Measurements from ENCODE around the gene BOD1L1.

Gene BOD1L1

GRCh38 chr4:13537832-13538177, 89.7 kb downstream of the BOD1L1 start:
- DNase-seq = no peak

GRCh38 chr4:13537011-13537831, 90.3 kb downstream of the BOD1L1 start:
- DNase-seq = no peak

- no peak for DNase-seq
These were observed 90.9 kb downstream of the BOD1L1 start for GRCh38 chr4:13536607-13537006.

- no peak for DNase-seq
These were observed 91.7 kb downstream of the BOD1L1 start for GRCh38 chr4:13535708-13536361.

GRCh38 chr4:13535118-13535517, 92.4 kb downstream of the BOD1L1 start:
- DNase-seq = no peak

- DNase-seq = no peak
These were observed 93.0 kb downstream of the BOD1L1 start for GRCh38 chr4:13534344-13535063.

- no peak for DNase-seq
These were observed 93.7 kb downstream of the BOD1L1 start for GRCh38 chr4:13533670-13534343.

GRCh38 chr4:13531625-13531998, 95.9 kb downstream of the BOD1L1 start:
- DNase-seq = no peak

- no peak for DNase-seq
These were observed 96.5 kb downstream of the BOD1L1 start for GRCh38 chr4:13530823-13531624.

GRCh38 chr4:13529128-13529919, 98.2 kb downstream of the BOD1L1 start:
- peak; percentile 12 for DNase-seq

- no peak for DNase-seq
These were observed 98.8 kb downstream of the BOD1L1 start for GRCh38 chr4:13528821-13529127.

- peak; percentile 16 for DNase-seq
These were observed 99.3 kb downstream of the BOD1L1 start for GRCh38 chr4:13527981-13528820.

- DNase-seq = peak; percentile 16
These were observed 100.1 kb downstream of the BOD1L1 start for GRCh38 chr4:13527192-13527980.

GRCh38 chr4:13526658-13527057, 100.9 kb downstream of the BOD1L1 start:
- no peak for DNase-seq

GRCh38 chr4:13525606-13526281, 101.8 kb downstream of the BOD1L1 start:
- no peak for DNase-seq

- DNase-seq = peak; percentile 10
These were observed 102.9 kb downstream of the BOD1L1 start for GRCh38 chr4:13524504-13525243.

GRCh38 chr4:13523591-13524503, 103.7 kb downstream of the BOD1L1 start:
- DNase-seq = no peak

GRCh38 chr4:13523105-13523477, 104.4 kb downstream of the BOD1L1 start:
- no peak for DNase-seq

All from activated T-cell treated with anti-CD3 and anti-CD28 coated beads, Interleukin-2, amount 50 U/mL, for 1 hour (primary cell).